GM21529 (cell line): ENCODE results near the gene RHOBTB3.
"Not testable (repeated sequence)": the region's sequence is repeated elsewhere in the genome, so short reads cannot be mapped to it uniquely, and the experiment has no call there.

ENCODE experiments used
- ATAC-seq: cut with Tn5 transposase; IDR thresholded peaks from one replicate; pipeline ENCODE4 v1.9.1; 2021; ENCODE audit not compliant: unreplicated experiment

Gene RHOBTB3

GRCh38 chr5:95730730-95731570 lies at the start of gene RHOBTB3:
Gene RHOBTB3, plus strand, starts transcription at chr5:95731336. Its CDS starts 347 bp downstream, at chr5:95731683.
- ATAC-seq: peak; percentile 52

GRCh38 chr5:95682891-95683290 lies 48.2 kb upstream of the RHOBTB3 start, which contains the start of gene SPATA9:
Gene SPATA9, minus strand, starts transcription at chr5:95682991. Its CDS starts 137 bp downstream, at chr5:95682854.
- no peak for ATAC-seq

- ATAC-seq: no peak
Observed at GRCh38 chr5:95684361-95684760, 46.8 kb upstream of the RHOBTB3 start.

GRCh38 chr5:95686651-95687050 lies 44.5 kb upstream of the RHOBTB3 start:
- no peak for ATAC-seq

- ATAC-seq: no peak
Observed at GRCh38 chr5:95689680-95690079, 41.5 kb upstream of the RHOBTB3 start.

- ATAC-seq: no peak
Observed at GRCh38 chr5:95690333-95690732, 40.8 kb upstream of the RHOBTB3 start.

GRCh38 chr5:95697781-95698681 lies 33.1 kb upstream of the RHOBTB3 start:
- no peak for ATAC-seq

GRCh38 chr5:95699337-95699736 lies 31.8 kb upstream of the RHOBTB3 start:
- no peak for ATAC-seq

- ATAC-seq: no peak
Observed at GRCh38 chr5:95701074-95701473, 30.1 kb upstream of the RHOBTB3 start.

- no peak for ATAC-seq
Observed at GRCh38 chr5:95704150-95704549, 27.0 kb upstream of the RHOBTB3 start.

- not testable (repeated sequence) for ATAC-seq
Observed at GRCh38 chr5:95706196-95706595, 24.9 kb upstream of the RHOBTB3 start.

GRCh38 chr5:95707055-95707454 lies 24.1 kb upstream of the RHOBTB3 start:
- no peak for ATAC-seq

- not testable (repeated sequence) for ATAC-seq
Observed at GRCh38 chr5:95707534-95708188, 23.5 kb upstream of the RHOBTB3 start.

GRCh38 chr5:95708876-95709275 lies 22.3 kb upstream of the RHOBTB3 start:
- ATAC-seq: no peak

- no peak for ATAC-seq
Observed at GRCh38 chr5:95709967-95710650, 21.0 kb upstream of the RHOBTB3 start.

GRCh38 chr5:95710651-95711500 lies 20.3 kb upstream of the RHOBTB3 start:
- ATAC-seq: not testable (repeated sequence)

- no peak for ATAC-seq
Observed at GRCh38 chr5:95711501-95712346, 19.4 kb upstream of the RHOBTB3 start.

- no peak for ATAC-seq
Observed at GRCh38 chr5:95712347-95712958, 18.7 kb upstream of the RHOBTB3 start.
